ENCODE results near the gene LYZL6.

LYZL6 gene

DNA sequence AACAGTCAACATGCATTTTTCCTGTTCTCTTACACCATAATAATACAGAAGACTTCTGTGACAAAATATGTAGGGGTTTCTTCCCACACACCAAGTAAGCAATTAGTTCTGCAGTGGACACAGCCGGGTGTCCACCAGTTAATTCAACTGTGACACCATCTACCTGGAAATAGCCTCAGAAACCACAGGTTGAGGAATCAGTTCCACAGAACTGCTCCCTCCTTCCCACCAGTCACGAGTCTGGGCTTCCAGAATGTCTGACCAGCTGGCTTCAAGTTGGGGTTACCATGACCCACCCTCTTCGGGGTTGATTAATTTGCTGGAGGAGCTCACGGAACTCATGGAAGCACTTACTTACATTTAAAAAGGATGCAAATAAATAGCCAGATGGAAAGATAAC lies 49.8 kb downstream of the LYZL6 start:
- Histone ChIP-seq H3K9me2 (replicated peaks; ENCODE audit: control insufficient read depth, low read length) (no peaks in the 10 kb centered on the region), H3K9me3 (ENCODE audit: control insufficient read depth, insufficient read depth, low read length) (no peaks in the 10 kb centered on the region), H3K4me1 (ENCODE audit: control insufficient read depth, low read length) (no peaks in the 10 kb centered on the region), H3K4me2 (ENCODE audit: low read length) (no peak overlapping the region), H3K27ac (ENCODE audit: low read depth, low read length) (no peak overlapping the region), H3K27me3 (ENCODE audit: control insufficient read depth, low read length) (no peaks in the 10 kb centered on the region), H3K36me3 (ENCODE audit: control insufficient read depth, low read length) (no peaks in the 10 kb centered on the region), H3K4me3 (ENCODE audit: low read length) (no peak overlapping the region), H3K79me2 (ENCODE audit: control insufficient read depth, low read length) (no peaks in the 10 kb centered on the region), H3F3A (ENCODE audit: control insufficient read depth, insufficient read depth) (no peaks in the 10 kb centered on the region), H4K20me1 (ENCODE audit: control insufficient read depth, insufficient read depth, low read depth, low read length) (peaks cover 2% of the 10 kb centered on the region; the same call in 1 of the 2 replicates)
- no peak for TF ChIP-seq EZH2phosphoT487 (IDR thresholded peaks at IDR 0.05; ENCODE audit: borderline replicate concordance, low read length)

DNA sequence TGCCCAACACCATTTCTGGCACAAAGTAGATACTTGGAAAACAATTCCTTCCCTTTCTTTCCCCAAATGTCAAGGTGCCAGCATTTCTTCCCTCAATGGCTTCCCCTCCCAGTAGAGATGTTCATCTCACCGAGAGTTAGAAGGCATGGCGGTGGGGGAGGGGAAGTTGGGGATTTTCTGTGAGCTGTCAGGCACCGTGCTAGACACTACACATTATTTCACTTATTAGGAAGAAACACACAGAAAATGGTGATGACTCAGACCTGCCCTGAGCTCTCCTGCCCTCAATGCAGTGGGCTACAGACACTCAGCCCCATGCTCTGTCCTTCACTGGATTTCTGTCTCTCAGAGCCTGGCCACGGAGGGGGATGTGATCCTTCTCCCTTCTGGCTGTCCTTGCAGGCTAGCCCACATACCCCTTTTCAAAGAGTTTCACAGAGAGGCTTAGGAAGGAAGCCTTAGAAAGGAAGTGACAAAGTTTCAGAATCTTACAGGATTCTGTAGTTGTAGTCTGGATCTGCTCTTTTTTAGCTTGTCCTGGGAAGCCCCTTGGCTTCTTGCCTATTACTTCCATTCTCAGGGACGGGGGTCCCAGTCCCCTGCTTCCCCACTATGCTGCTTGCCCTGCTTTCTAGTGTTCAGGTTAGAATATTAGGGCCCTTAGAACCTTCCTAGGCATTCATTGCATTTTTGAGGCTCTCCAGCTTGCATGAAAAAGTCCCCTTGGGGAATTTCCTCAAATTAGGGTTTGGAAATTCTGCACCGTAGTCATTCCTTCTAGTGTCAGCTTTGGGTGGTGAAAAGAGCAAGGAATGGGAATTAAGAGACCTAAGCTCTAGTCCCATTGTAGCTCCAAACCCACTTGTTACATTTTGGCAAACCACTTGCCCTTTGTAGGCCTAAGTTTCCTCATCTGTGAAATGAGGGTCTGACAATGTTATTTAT lies 51.1 kb downstream of the LYZL6 start:
- H3F3A ChIP-seq (ENCODE audit: control insufficient read depth, insufficient read depth), result no peaks in the 10 kb centered on the region
- no peak for TF ChIP-seq EZH2phosphoT487 (IDR thresholded peaks at IDR 0.05; ENCODE audit: borderline replicate concordance, low read length)
- TF ChIP-seq, protein P1, sequence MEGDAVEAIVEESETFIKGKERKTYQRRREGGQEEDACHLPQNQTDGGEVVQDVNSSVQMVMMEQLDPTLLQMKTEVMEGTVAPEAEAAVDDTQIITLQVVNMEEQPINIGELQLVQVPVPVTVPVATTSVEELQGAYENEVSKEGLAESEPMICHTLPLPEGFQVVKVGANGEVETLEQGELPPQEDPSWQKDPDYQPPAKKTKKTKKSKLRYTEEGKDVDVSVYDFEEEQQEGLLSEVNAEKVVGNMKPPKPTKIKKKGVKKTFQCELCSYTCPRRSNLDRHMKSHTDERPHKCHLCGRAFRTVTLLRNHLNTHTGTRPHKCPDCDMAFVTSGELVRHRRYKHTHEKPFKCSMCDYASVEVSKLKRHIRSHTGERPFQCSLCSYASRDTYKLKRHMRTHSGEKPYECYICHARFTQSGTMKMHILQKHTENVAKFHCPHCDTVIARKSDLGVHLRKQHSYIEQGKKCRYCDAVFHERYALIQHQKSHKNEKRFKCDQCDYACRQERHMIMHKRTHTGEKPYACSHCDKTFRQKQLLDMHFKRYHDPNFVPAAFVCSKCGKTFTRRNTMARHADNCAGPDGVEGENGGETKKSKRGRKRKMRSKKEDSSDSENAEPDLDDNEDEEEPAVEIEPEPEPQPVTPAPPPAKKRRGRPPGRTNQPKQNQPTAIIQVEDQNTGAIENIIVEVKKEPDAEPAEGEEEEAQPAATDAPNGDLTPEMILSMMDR (IDR thresholded peaks at IDR 0.05; ENCODE audit: low read depth, low read length, poor library complexity, severe bottlenecking), result no peak
- no peaks in the 10 kb centered on the region for H3K79me2 ChIP-seq (ENCODE audit: control insufficient read depth, low read length)
- peaks cover 2% of the 10 kb centered on the region; the same call in 1 of the 2 replicates for H4K20me1 ChIP-seq (ENCODE audit: control insufficient read depth, insufficient read depth, low read depth, low read length)
- H3K4me3 ChIP-seq (ENCODE audit: low read length), result no peak overlapping the region
- H3K36me3 ChIP-seq (ENCODE audit: control insufficient read depth, low read length), result no peaks in the 10 kb centered on the region
- no peaks in the 10 kb centered on the region for H3K9me3 ChIP-seq (ENCODE audit: control insufficient read depth, insufficient read depth, low read length)
- no peaks in the 10 kb centered on the region for H3K9me2 ChIP-seq (replicated peaks; ENCODE audit: control insufficient read depth, low read length)
- H3K27me3 ChIP-seq (ENCODE audit: control insufficient read depth, low read length), result no peaks in the 10 kb centered on the region
- H3K4me1 ChIP-seq (ENCODE audit: control insufficient read depth, low read length), result no peaks in the 10 kb centered on the region
- H3K27ac ChIP-seq (ENCODE audit: low read depth, low read length), result no peak overlapping the region
- no peak overlapping the region for H3K4me2 ChIP-seq (ENCODE audit: low read length)

DNA sequence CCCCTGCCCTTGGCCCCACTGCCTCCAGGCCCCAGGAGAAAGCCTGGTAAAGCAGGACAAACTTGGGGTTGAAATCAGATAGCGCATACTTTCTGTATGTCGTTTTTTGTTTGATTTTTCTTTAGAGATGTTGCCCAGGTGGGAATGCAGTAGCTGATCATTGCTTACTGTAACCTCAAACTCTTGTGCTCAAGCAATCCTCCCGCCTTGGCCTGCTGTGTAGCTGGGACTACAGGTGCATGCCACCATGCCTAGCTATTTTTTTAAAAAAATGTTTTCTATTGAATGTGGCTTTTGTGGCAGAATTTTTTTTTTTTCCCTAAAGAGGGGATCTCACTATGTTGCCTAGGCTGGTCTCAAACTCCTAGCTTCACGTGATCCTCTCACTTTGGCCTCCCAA lies 52.2 kb downstream of the LYZL6 start:
- H3K27ac ChIP-seq (ENCODE audit: low read depth, low read length), result no peak overlapping the region
- no peaks in the 10 kb centered on the region for H3K79me2 ChIP-seq (ENCODE audit: control insufficient read depth, low read length)
- H3K4me2 ChIP-seq (ENCODE audit: low read length), result no peak overlapping the region
- no peaks in the 10 kb centered on the region for H3K4me1 ChIP-seq (ENCODE audit: control insufficient read depth, low read length)
- no peaks in the 10 kb centered on the region for H3K9me3 ChIP-seq (ENCODE audit: control insufficient read depth, insufficient read depth, low read length)
- no peak for TF ChIP-seq EZH2phosphoT487 (IDR thresholded peaks at IDR 0.05; ENCODE audit: borderline replicate concordance, low read length)
- TF ChIP-seq, protein P1 (IDR thresholded peaks at IDR 0.05; ENCODE audit: low read depth, low read length, poor library complexity, severe bottlenecking), result no peak
- peaks cover 2% of the 10 kb centered on the region; the same call in 1 of the 2 replicates for H4K20me1 ChIP-seq (ENCODE audit: control insufficient read depth, insufficient read depth, low read depth, low read length)
- H3K9me2 ChIP-seq (replicated peaks; ENCODE audit: control insufficient read depth, low read length), result no peaks in the 10 kb centered on the region
- no peaks in the 10 kb centered on the region for H3K27me3 ChIP-seq (ENCODE audit: control insufficient read depth, low read length)
- H3K4me3 ChIP-seq (ENCODE audit: low read length), result no peak overlapping the region
- H3F3A ChIP-seq (ENCODE audit: control insufficient read depth, insufficient read depth), result no peaks in the 10 kb centered on the region
- no peaks in the 10 kb centered on the region for H3K36me3 ChIP-seq (ENCODE audit: control insufficient read depth, low read length)

DNA sequence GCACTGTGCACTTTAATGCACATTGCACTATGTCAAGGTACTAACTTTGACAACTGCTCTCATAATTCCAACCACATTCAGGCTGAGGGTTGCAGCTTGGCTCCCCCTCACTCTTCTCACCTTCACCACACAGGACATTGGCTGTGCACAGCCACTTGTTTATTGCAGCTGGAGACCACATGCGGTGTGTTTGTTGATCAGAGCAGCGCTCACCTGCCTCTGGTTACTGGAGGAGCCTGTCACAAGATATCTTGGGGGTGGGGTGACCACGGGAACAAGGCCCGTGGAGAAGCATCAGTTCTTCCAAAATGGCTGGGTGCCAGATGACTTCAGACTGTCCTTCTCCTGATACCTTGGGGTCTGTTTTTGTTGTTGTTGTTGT lies 52.7 kb downstream of the LYZL6 start:
- Histone ChIP-seq H3K27ac (ENCODE audit: low read depth, low read length) (no peak overlapping the region), H3K27me3 (ENCODE audit: control insufficient read depth, low read length) (no peaks in the 10 kb centered on the region), H3K9me3 (ENCODE audit: control insufficient read depth, insufficient read depth, low read length) (no peaks in the 10 kb centered on the region), H4K20me1 (ENCODE audit: control insufficient read depth, insufficient read depth, low read depth, low read length) (peaks cover 2% of the 10 kb centered on the region; the same call in 1 of the 2 replicates), H3F3A (ENCODE audit: control insufficient read depth, insufficient read depth) (no peaks in the 10 kb centered on the region), H3K36me3 (ENCODE audit: control insufficient read depth, low read length) (no peaks in the 10 kb centered on the region), H3K9me2 (replicated peaks; ENCODE audit: control insufficient read depth, low read length) (no peaks in the 10 kb centered on the region), H3K4me2 (ENCODE audit: low read length) (no peak overlapping the region), H3K79me2 (ENCODE audit: control insufficient read depth, low read length) (no peaks in the 10 kb centered on the region), H3K4me1 (ENCODE audit: control insufficient read depth, low read length) (no peaks in the 10 kb centered on the region), H3K4me3 (ENCODE audit: low read length) (no peak overlapping the region)
- TF ChIP-seq EZH2phosphoT487 (IDR thresholded peaks at IDR 0.05; ENCODE audit: borderline replicate concordance, low read length), result no peak
- TF ChIP-seq, protein P1 (IDR thresholded peaks at IDR 0.05; ENCODE audit: low read depth, low read length, poor library complexity, severe bottlenecking), result no peak

Measured in DOHH2 (cell line).